HG03571 (cell line): ENCODE measurements around the gene VIT.
A peak's percentile ranks its signal among the peaks of the same experiment; 100 is the strongest.

Experiments
- ATAC-seq: cut with Tn5 transposase; IDR thresholded peaks from one replicate; pipeline ENCODE4 v1.9.1; 2021; ENCODE audit not compliant: unreplicated experiment

Gene VIT, protein sequence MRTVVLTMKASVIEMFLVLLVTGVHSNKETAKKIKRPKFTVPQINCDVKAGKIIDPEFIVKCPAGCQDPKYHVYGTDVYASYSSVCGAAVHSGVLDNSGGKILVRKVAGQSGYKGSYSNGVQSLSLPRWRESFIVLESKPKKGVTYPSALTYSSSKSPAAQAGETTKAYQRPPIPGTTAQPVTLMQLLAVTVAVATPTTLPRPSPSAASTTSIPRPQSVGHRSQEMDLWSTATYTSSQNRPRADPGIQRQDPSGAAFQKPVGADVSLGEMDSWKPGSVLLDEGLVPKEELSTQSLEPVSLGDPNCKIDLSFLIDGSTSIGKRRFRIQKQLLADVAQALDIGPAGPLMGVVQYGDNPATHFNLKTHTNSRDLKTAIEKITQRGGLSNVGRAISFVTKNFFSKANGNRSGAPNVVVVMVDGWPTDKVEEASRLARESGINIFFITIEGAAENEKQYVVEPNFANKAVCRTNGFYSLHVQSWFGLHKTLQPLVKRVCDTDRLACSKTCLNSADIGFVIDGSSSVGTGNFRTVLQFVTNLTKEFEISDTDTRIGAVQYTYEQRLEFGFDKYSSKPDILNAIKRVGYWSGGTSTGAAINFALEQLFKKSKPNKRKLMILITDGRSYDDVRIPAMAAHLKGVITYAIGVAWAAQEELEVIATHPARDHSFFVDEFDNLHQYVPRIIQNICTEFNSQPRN

DNA sequence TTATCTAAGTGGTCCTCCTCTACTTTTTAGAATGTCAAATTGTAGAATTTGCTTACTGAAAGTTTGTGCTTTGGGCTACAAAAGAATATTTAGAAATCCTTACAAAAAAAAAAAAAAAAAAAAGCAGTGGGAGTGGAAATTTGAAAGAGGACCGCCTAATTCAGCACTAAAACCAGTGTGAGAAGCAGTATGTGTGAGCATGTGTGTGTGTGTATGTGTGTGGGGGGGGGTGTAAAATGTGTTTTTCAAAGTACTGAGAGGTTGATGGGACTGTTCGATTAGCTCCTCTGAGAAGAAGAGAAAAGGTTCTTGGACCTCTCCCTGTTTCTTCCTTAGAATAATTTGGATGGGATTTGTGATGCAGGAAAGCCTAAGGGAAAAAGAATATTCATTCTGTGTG, at the start of gene VIT:
Gene VIT (plus strand): TSS at position 175 of the 400 bp plus-strand sequence. CDS start 19,664 bp downstream, outside the sequence.
- no peak for ATAC-seq

DNA sequence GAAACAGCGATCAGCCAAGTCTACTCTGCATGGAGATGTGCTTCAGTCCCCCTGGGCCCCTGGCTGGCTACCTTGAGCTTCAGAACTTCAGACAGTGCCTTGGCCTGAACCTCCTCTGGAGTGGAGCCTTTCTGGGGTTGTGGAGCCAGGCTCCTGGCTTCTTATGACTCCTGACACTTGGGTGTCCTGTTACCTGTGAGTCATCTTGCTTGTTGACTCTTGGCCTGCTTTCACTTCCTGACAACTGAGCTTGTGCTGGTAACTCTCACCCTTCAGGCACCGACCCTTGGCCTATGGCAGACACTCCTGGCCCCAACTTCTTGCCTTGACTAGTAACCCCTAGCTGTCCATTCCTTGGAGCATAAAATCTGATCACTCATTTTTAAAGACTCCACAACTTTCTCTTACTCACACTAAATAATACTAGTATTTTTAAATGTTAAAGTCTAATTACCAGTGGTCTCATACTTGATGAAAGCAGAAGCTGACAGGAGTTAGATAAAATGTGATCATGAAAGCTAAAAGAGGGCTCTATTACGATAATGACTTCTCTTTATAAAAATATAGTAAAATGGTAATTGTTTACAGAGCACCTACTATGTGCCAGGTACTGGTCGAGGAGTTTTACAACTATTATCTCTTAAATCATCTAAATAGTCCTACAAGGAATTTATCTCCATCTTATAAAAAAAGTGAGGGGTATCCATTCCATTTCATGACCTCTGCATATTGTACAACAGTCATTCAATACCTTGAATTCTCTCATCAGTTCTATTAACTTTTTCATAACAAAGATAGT, 46.3 kb upstream of the VIT start:
- peak; percentile 50 for ATAC-seq

DNA sequence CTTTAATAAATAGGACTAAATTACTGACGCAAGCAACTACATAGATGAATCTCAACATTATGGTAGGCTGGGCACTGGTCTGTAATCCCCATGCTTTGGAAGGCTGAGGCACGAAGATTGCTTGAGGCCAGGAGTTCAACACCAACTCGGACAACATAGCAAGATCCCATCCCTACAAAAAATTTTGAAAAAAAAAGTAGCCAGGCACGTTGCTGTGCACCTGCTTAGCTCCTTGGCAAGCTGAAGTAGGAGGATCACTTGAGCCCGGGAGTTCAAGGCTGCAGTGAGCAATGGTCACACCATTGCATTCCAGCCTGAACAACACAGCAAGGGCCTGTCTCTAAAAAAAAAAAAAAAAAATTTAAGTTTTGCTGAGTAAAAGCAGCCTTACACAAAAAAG, 43.4 kb upstream of the VIT start:
- ATAC-seq, result no peak

DNA sequence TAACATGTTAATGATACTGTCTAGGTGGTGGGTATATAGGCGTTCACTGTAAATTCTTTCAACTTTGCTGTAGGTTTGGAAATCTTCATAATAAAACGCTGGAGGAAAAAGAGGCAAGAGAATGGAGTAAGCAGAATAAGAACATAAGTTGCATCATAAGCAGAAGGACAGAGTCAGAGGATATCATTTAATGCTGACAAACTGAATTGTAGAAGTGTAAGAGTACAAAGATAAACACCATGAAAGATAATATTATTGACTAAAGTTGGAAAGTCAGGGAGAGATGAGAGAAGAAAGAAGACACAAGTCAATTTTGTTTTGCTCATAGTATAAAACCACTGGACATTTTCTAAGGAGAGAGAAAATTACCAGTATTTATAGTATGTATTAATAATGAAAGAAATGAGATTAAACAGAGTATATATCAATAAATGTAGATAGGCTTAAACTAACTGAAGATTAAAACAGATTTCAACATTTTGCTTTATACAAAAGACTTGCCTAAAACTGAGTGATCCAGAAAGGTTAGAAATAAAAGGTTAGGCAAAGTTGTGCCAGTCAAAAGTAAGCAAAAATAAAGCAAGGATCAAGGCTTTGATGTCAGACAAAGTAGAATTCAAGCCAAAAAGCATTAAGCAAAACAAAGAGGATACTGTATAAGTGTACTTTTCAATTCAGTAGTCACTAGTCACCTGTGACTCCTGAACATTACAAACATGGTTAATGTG, 42.4 kb upstream of the VIT start:
- no peak for ATAC-seq

DNA sequence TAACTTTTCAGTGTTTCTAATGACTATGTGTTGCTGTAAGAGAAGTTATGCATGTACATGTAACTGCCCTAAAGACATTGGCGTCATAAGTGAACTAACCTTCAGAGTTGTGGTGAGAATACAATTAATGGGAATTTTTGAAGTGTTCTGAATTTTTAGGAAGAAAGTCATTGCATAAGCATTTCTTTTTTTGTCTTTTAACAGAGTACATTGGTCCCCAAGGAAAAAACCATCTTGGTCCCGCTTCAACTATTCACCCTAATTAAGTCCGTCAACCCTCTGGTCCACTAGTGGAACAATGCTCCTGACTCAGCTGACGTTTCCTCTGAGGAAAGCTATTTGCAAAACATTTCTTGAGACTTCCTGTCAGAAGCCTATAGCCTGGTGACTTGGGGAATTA, 41.1 kb upstream of the VIT start:
- ATAC-seq, result no peak

DNA sequence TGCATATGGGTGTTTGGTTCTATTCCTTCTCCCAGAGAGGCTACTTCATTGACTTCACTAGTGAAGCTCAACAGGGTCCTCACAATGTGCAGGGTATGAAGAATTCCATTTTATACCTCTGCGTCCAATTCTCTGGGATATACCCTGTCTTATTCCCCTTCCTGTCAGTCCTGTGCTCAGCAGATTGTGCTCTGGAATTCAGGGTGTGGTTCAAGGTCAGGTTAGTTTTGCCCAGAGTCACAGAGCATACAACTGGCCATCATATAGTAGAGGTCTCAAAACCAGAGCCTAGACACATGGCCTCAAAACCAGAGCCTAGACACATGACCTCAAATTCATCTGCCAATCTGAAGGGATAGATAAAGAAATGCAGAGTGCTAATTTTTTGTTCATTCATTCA, 38.8 kb upstream of the VIT start:
- ATAC-seq, result no peak

DNA sequence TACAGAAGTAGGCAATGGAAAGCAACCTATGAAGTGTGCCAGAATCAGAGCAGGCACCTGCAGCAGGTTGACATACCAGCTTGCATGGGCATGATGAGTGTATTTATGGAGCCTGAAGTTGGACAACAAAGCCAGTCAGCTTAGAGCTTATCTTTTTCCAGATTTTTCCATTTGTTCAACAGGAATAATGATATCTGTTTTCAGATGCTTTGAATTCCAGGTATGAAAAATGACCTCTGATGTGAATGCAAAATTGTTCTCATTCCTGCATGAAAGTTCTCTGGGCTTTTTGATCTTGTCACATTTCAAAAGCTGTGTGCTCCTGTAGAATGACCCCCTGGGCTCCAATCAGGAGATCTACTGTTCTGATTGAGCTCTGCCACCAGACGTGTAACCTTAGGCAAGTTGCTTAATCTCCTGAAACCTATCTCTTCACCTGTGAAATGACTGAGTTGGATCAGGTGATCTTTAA, 38.2 kb upstream of the VIT start:
- no peak for ATAC-seq

DNA sequence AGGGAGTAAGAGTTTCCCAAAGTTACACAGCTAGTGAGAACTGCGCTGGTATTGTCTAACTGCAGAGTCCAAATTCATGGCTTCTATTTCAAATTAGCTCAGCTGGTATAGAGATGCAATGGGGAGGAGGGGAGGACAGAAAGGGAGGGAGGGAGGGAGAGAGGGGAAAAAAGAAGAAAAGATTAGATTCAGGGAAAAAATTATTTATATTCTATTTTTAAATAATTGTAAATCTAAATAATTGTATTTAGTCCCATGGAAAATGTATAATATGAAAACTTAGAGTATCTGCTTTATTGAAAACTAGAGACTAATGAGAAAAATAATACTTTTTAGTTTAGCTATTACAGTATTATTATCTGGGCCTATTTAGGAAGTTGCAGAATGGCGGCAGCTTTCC, 37.3 kb upstream of the VIT start:
- no peak for ATAC-seq

DNA sequence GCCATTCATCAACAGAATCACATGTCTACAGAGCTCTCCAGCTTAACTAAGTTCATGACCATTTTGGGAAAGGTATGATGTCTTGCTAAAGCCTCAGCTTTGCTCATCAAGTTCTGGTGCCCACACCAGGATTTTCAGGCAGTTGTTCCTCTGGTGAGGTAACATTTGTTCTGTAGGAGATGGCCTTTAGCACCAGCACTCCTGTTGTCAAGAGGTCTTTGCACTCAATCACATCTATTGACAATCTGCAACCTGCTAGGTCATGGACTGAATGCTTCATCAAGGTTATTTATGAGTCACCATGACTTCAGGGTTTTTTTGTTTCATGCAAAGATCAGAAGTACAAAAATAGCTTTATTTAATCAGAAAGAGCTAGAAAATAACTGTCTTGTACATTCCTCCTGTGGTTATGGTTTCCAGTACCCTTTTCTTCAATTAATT, 36.6 kb upstream of the VIT start:
- no peak for ATAC-seq

DNA sequence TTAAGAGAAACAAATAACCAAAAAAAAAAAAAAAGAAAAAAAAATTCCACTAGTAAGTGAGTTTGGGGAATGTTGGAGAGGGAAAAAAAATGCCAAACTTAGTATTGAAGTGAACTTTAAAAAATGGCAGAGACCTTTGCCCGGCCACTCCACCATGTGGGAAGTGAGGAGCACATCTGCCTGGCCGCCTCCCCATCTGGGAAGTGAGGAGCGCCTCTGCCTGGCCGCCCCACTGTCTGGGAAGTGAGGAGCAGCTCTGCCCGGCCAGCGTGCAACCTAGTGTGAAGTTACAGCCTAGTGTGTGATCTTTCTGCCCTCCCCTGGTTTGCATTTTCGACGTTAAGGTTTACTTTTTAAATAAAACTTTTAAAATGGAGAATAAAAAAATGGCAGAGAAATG, 33.9 kb upstream of the VIT start:
- ATAC-seq, result no peak

DNA sequence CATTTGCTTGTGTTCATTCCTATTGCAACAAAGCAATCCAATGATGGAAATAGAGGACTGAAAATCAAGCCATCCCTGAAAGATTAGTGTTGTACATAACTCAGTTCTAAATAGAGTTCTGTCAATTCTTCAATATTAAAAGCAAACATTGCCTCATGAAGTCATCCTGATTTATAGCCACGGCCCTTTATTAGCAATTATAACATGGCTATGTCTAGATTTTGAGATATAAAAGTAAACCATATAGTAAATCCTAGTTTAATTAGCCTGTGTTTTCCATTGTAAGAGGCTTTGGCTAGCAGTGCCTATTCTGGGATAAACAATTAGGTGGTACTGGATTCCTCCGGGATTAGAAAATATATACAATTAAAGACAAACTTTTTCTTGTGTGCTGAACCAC, 33.2 kb upstream of the VIT start:
- no peak for ATAC-seq

DNA sequence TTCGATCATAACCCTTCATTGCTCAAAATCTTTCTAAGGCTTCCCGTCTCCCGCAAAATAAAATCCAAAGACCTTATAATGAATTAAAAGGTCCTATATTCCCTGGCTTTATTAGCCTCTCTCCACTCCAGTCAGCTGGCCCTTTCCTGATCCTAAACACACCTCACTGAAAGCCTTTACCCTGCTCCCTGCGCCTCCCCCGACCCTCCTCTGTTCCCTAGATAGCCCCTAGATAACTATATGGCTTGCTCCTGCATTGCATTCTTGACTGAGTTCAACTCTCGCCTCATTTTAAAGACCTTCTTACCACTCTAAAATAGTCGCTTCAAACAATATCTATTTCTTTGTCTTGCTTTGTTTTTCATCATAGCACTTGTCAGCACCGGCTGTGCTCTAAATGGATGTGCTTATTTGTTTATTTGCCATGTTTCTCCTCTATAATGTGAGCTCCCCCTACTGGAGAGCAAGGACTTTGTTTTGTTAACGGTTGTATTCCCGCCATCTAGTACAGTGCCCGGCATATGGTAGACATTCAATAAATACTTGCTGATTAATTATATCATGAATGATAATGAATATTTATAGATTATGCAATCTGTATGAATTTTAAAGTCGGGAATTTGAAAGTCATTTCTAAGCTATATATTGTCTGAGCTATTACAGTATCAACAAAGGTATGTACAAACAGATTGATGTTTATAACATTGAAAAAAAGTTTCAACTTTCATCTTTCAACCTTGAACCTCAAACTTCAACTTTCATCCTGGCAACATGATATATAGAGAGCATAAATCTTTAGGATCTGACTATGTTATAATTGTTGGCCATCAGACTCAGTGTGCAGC, 32.4 kb upstream of the VIT start:
- ATAC-seq, result peak; percentile 70

DNA sequence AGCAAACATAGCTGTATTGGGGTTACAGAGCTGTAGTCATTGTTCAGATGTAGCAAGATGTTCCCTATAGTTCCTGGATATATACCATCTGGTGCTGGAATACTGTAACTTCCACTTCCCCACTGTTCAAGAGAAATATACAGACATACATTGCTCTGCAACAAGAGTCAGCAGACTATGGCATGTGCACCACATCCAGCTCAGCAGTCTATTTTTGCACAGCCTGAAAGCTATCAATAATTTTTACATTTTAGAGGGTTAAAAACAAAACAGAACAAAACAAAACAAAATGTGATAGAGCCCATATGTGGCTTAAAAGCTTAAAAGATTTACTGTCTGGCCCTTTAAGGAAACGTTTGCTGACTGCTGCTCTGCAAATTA, 31.8 kb upstream of the VIT start:
- ATAC-seq, result no peak

DNA sequence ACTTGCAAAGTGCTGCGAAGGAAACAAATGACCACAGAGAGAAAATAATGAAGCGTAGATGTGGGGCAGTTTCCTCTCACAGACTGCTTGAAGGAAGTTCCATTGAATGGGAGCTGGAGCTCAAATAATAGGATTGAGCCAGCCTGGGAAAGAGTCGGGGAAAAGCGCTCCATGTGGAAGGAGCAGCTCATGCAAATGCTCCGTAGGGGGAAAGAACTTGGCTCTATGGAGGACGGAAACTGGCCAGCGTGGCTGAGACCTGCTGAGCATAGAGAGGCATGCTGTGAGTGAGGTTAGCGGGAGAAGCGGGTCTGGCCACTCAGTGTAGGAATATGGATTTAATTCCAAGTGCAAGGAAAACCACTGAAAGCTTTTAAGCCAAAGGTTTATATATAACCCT, 28.6 kb upstream of the VIT start:
- no peak for ATAC-seq

DNA sequence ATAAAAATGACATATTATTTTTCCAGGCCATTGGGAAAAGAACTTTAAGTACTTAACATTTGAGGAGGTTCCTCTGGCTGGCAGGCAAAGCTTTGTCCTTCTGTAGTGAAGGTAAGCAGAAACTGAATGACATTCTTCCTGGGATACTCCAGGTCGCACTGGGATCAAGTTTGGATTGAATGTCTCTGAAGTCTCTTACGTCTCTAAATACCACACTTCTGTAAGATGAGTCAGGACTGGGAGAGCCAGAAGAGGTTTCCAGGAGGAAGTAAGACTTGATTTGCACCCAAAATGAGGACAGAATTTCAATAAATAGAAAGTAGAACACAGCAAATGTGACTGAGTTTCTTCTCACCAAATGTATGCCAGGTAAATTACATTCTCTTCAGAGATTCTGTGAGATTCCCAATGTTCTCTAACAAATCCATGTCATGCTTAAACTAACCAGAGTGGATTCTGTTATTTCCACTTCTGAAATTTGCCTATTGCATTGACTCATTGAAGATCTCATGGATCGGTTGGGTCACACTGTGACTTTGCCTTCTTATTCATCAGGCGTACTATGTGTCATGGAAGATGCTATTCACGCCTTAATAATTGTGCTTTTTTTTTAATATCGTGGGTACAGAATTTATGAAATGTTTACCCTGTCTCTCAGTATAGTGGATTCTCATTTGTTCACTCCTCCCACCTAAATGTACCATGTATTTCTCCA, 25.5 kb upstream of the VIT start:
- ATAC-seq, result no peak

DNA sequence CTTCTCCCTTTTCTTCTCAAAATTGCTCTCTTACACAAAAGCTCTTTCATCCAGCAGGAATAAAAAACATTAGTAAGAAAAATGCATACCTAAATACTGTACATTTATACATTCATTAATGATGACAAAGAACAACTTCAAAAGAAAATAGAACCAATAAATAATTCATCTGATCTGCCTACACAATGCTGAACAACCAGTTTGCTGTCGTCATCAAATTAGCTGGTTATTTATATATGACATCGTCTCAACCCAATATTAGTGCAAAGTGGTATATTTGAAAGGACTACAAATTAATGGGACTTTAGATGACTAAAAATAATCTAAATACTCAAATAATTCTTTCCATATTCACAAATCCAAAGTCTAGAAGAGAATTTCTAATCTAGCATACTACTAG, 24.8 kb upstream of the VIT start:
- no peak for ATAC-seq

DNA sequence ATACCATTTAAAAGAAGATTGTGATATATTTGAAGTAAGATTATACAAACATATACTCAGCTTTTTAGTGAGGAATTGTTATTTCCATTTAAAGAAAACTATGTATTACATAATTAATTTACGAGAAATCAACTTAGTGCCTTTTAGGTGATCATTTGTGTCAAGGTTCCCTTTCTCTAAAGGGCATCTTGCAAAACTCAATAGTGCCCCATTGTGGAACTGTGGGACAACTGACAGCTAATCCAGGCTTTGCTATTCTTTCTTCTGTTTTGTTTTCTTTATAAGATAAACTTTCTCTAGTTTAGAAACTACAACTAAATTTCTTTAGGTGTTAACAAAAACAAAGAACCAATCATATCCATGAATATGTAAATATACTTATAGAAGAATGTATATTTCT, 24.3 kb upstream of the VIT start:
- no peak for ATAC-seq

DNA sequence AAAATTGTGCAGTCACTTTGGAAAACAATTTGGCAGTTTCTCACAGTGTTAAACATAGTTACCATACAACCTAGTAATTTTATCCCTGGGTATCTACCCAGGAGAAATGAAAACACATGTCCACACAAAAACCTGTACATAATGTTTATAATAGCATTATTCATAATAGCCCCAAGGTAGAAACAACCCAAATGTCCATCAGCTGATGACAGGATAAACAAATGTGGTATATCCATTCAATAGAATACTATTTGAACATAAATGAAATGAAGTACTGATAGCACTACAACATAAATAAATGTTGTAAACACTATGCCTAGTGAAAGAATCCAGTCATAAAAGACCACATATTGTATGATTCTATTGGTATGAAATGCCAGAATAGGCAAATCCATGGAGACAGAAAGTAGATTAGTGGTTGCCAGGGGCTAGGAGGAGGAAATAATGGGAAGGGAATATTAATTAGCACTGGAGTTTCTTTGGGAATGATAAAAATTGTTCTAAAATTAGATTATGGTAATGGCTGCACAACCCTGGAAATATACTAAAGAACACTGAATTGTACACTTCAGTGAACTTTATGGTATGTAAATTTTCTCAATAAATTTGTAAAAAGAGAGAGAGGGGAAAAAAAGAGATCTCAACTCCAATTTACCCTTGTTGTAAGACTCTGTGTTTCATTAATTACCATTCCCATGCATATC, 20.8 kb upstream of the VIT start:
- ATAC-seq, result no peak

DNA sequence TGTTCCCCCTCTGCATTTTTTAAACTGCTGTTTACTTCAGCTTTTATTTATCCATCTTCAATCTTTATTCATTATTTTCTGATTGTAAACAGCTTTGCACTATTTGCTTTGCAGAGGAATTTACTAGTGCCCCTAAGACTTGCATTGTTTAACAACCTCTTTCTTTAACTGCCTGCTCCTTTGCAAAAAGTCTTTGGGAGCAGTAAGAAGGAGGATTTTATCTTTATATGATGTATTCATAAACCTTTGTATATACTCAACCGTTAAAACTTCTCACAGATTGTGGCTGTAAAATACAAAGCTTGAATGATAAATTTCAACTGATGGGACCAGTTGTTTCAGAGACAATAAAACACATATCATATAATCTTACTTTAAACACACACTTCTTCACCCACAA, 20.1 kb upstream of the VIT start:
- no peak for ATAC-seq
